Memory B cell (primary cell): ENCODE results near the gene ATF5.
"Not testable (repeated sequence)": the region's sequence is repeated elsewhere in the genome, so short reads cannot be mapped to it uniquely, and the experiment has no call there.

Experiments used
- ATAC-seq: fragments of 150-1000 bp; cut with Tn5 transposase; 2 replicates; pipeline ENCODE4 v1.10.0; 2021; ENCODE audit warnings: low read depth, mild to moderate bottlenecking, moderate library complexity
- DNase-seq, 2 donors: peaks; one replicate each; pipeline ENCODE4 v3.0.0; 2022; ENCODE audit warnings: low spot score in 2 of 2
- H3K27ac Mint-ChIP-seq: one replicate; pipeline ENCODE4 v1.8.0; 2022; ENCODE audit warnings: mild to moderate bottlenecking, moderate library complexity, mixed read lengths
- H3K27me3 Mint-ChIP-seq: one replicate; pipeline ENCODE4 v1.8.0; 2022; ENCODE audit warnings: mixed read lengths
- H3K36me3 Mint-ChIP-seq: one replicate; pipeline ENCODE4 v1.8.0; 2022; ENCODE audit warnings: mild to moderate bottlenecking, mixed read lengths
- H3K4me1 Mint-ChIP-seq: one replicate; pipeline ENCODE4 v1.8.0; 2022; ENCODE audit warnings: mixed read lengths
- H3K4me3 Mint-ChIP-seq: one replicate; pipeline ENCODE4 v1.8.0; 2022; ENCODE audit warnings: mild to moderate bottlenecking, moderate library complexity, mixed read lengths
- H3K9me3 Mint-ChIP-seq: one replicate; pipeline ENCODE4 v1.8.0; 2022; ENCODE audit warnings: mixed read lengths

ATF5 gene

DNA sequence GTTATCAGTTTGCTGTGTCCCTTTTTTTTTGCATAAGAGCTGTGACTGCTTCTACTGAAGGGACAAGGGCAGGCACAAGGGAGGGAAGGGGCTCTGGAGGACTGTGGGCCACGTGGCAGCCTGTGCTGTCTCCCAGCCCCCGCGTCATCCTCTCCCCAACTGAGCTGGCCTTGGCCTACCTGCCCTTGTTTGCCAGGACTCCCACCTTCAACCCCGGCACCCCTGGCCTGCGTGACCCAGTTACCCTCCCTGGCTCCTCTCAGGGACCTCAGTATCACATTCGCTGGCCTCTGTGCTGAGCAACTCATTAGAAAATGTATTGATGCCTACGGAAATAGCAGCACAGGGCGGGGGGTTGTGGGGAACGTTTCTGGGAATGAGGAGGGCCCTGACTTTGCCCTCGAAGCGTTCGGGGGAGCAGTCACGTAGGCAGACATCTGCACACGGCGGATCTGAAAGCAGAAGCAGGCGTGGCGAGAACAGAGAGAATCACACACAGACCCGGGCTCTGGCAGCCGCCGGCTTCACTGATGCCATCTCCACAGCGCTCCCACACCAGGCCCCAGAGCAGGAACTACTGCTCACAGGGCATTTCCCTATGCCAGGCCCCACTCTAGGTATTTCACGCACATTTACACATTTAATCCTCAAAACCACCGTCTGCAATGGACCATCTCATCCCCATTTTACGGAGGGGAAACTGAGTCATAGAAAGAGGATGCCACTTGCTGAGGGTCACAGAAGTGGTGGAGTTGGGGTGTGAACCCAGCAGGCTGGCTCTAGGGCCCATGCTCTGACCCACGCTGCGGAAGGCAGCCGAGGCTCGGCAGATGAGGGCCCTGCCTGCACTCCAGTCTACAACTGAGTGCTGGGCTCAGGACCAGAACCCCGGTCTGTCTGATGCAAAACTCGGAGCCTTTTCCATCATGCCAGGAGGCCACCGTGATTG lies 5.7 kb upstream of the ATF5 start:
- DNase-seq (peak in 1 of 2 donors; percentile 20), ATAC-seq (peak; percentile 75)
- peak overlapping the region; percentile 79 for H3K27ac Mint-ChIP-seq
- H3K36me3 Mint-ChIP-seq, result peaks cover 15% of the 10 kb centered on the region
- peaks cover 34% of the 10 kb centered on the region for H3K4me1 Mint-ChIP-seq
- H3K4me3 Mint-ChIP-seq, result peak overlapping the region; percentile 46
- H3K27me3 Mint-ChIP-seq, result no peaks in the 10 kb centered on the region
- no peaks in the 10 kb centered on the region for H3K9me3 Mint-ChIP-seq

DNA sequence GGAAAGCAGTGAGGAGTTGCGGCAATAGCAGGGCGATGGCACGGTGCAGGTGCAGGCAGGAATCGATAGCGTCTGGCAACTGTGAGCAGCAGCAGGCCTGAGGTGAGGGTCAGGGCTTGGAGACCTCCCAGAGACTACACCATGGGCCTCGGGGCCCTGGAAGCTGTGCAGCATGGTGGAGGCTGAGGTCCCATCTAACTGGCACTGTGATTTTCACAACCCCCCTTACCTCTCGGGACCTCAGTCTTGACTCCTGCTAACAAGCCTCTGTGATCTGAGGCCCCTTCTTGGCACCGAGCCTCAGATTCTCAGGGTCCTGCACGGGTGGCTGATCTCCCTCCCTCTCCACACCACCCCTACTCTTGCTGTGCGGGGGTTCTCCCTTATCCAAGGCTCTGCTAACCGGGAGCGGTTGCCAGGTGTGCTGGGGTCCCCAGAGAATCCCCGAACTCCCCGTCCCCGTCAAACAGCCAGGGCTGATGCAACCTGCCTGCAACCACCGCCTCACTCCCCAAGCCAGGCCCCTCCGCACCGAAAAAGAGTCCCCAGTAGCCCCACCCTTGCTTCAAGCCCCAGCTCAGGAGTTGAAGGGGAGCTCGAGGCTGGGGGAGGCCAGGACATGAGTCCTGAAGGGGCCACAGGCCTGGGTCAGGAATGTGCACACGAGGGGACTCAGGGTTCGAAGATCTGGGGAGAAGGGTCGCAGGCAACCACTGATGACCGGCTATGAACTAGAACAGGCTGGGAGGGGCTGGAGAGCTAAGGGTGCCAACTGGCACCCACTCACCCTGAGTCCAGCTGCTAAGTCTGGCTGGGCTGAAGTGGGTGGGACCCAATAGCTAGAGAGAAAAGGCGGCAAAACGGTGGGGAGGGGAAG lies 4.8 kb upstream of the ATF5 start:
- Mint-ChIP-seq H3K4me3 (peak overlapping the region; percentile 46), H3K27me3 (no peaks in the 10 kb centered on the region), H3K36me3 (peaks cover 16% of the 10 kb centered on the region), H3K27ac (peak overlapping the region; percentile 79), H3K4me1 (peaks cover 36% of the 10 kb centered on the region), H3K9me3 (no peaks in the 10 kb centered on the region)
- no peak for ATAC-seq
- DNase-seq, result no peak

DNA sequence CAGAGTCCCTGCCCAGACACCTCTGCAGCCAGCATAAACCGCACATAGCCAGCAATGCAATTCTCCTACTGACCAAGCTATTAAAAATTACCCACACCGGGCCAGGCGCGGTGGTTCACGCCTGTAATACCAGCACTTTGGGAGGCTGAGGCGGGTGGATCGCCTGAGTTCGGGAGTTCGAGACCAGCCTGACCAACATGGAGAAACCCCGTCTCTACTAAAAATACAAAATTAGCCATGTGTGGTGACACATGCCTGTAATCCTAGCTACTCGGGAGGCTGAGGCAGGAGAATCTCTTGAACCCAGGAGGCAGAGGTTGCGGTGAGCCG lies 4.2 kb upstream of the ATF5 start:
- H3K27me3 Mint-ChIP-seq, H3K9me3 Mint-ChIP-seq, H3K4me3 Mint-ChIP-seq, ATAC-seq, DNase-seq, H3K27ac Mint-ChIP-seq: not testable (repeated sequence)
- Mint-ChIP-seq H3K4me1 (peaks cover 38% of the 10 kb centered on the region), H3K36me3 (peaks cover 14% of the 10 kb centered on the region)

DNA sequence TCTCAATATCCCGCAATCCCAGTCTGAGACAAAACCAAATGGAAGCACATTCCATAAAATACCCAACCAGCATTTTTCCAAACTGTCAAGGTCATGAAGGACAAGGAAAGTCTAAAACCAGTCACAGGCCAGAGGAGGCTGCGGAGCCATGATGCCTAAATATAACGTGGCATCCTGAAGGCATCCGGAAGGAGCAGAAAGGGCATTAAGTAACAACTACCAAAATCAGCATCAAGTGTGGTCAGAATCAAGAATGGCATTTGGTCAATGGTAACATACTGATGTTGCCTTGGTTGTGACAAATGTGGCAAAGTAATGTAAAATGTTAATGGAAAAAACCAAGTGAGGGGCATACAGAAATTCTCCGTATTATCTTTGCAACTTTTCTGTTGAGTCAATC lies 3.5 kb upstream of the ATF5 start:
- peaks cover 17% of the 10 kb centered on the region for H3K36me3 Mint-ChIP-seq
- H3K4me3 Mint-ChIP-seq, result no peak overlapping the region
- H3K4me1 Mint-ChIP-seq, result peaks cover 43% of the 10 kb centered on the region
- H3K27me3 Mint-ChIP-seq, result no peaks in the 10 kb centered on the region
- H3K9me3 Mint-ChIP-seq, result peaks cover 4% of the 10 kb centered on the region
- DNase-seq (no peak), ATAC-seq (no peak)
- H3K27ac Mint-ChIP-seq, result no peak overlapping the region

DNA sequence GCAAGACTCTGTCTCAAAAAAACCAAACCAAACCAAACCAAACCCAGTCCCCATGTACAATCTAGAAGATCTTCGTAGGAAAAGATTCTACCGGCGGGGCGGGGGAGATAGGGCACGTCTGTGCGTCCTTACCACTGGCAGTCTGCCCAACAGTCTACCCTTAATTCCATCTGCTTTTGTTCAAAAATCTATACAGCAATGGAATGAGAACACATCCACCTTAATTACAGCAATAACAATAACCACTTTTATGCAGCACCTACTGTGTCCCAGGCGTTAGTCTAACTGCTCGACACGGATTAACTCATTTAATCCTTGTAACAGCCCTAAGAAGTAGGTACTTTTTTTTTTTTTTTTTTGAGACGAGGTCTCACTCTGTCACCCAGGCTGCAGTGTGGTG lies 2.5 kb upstream of the ATF5 start:
- Mint-ChIP-seq H3K4me3 (no peak overlapping the region), H3K9me3 (peaks cover 6% of the 10 kb centered on the region), H3K36me3 (peaks cover 15% of the 10 kb centered on the region), H3K27me3 (no peaks in the 10 kb centered on the region), H3K4me1 (peaks cover 46% of the 10 kb centered on the region), H3K27ac (no peak overlapping the region)
- DNase-seq (no peak), ATAC-seq (no peak)

DNA sequence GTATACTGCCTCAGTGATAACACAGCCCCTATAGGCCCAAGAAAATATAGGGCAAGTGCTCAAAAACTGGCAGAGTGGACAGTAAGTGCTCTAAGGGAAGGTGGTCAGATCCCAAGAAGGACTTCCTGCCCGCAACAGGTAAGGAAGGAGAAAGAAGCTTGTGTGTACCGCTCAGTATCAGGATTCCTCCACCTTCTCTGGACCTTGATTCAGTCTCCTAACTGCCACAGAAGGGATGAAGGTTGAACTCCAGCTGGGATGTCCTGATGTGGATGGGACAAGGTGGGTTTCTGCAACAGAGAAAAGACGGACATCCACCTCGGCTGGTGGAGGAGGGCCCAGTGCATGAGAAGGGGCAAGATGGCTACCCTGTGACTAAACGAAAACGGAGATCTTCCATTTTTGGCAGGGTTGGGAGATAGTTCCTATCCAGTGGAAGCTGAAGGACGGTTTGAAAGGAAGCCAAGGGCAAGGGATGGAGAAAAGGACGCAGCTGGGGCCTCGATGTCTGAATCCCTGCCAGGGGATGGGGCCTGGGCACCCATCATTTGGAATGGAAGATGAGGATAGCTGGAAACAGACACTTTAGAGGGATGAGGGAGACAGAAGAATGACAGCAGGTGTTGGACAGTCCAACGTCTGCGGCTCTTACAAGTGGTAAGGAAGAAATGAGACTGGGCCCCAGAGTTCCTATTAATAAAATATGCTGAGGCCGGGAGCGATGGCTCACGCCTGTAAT lies 1.3 kb upstream of the ATF5 start:
- H3K36me3 Mint-ChIP-seq, result peaks cover 18% of the 10 kb centered on the region
- ATAC-seq, result no peak
- H3K4me3 Mint-ChIP-seq, result peak overlapping the region; percentile 100
- H3K4me1 Mint-ChIP-seq, result peaks cover 42% of the 10 kb centered on the region
- H3K9me3 Mint-ChIP-seq, result peaks cover 6% of the 10 kb centered on the region
- peak overlapping the region; percentile 99 for H3K27ac Mint-ChIP-seq
- no peaks in the 10 kb centered on the region for H3K27me3 Mint-ChIP-seq
- no peak for DNase-seq

DNA sequence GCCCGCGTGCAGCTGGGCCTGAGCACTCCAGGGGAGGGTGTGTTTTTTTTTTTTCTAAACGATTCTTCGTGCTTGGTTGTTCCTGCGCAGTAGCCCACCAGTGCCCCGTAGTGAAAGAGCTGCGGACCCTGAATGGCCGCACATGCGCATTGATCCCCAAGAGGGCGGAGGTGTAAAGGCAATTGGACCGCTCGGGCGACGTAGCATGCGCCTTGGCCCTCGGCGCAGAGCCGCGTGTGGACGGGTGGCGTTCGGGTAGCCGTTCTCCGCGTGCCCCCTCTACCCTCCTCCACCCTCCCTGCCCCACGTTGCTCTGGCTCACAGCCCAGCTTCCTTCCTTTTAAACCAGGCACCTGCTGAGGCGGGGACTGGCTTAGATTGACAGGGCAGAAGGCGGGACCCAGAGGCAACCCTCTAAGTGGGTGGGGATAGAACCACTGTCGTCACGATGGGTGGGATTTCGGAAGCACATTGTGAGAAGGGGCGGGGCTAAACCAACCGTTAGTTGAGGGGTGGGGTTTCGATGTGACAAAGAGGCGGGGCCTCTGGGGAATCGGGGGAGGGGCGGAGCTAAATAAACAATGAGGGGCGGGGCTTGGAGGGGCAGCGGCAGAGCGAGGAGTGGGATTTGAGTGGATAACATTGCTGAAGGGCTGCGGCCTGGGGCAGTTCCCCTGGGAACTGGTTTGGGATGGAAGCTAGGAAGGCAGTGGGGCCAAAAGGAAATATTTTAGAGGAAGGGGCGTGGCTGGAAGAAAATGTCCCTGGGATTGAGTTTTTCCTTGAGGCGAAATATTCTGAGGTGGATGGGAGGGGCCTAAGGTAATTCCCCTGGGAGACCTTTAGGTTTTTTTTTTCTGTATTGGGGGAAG lies 842 bp downstream of the ATF5 start:
- Mint-ChIP-seq H3K4me1 (peaks cover 37% of the 10 kb centered on the region), H3K27ac (peak overlapping the region; percentile 99), H3K4me3 (peak overlapping the region; percentile 100), H3K27me3 (no peaks in the 10 kb centered on the region), H3K36me3 (peaks cover 18% of the 10 kb centered on the region), H3K9me3 (peaks cover 7% of the 10 kb centered on the region)
- DNase-seq, result peak; percentile 91 to 97
- peak; percentile 88 for ATAC-seq

DNA sequence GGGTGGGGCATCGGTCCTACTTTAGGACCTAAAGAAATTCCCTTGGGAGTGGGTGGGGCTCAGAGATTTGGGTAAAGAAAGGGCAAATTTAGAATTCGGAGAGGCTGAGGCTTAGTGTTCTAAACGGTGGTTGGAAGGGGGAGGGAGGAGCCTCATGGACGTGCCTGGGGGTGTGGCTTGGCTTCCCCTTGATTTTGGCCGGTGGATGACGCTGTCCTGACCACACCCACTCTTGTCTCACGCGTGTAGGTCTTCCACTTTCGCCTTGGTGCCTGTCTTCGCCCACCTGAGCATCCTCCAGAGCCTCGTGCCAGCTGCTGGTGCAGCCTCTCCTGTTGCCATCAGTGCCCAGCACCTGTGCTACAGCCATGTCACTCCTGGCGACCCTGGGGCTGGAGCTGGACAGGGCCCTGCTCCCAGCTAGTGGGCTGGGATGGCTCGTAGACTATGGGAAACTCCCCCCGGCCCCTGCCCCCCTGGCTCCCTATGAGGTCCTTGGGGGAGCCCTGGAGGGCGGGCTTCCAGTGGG lies 1.5 kb downstream of the ATF5 start:
- Mint-ChIP-seq H3K36me3 (peaks cover 15% of the 10 kb centered on the region), H3K4me3 (peak overlapping the region; percentile 100), H3K27ac (peak overlapping the region; percentile 99), H3K4me1 (peaks cover 34% of the 10 kb centered on the region), H3K9me3 (peaks cover 7% of the 10 kb centered on the region), H3K27me3 (no peaks in the 10 kb centered on the region)
- no peak for ATAC-seq
- peak; percentile 32 to 38 for DNase-seq

DNA sequence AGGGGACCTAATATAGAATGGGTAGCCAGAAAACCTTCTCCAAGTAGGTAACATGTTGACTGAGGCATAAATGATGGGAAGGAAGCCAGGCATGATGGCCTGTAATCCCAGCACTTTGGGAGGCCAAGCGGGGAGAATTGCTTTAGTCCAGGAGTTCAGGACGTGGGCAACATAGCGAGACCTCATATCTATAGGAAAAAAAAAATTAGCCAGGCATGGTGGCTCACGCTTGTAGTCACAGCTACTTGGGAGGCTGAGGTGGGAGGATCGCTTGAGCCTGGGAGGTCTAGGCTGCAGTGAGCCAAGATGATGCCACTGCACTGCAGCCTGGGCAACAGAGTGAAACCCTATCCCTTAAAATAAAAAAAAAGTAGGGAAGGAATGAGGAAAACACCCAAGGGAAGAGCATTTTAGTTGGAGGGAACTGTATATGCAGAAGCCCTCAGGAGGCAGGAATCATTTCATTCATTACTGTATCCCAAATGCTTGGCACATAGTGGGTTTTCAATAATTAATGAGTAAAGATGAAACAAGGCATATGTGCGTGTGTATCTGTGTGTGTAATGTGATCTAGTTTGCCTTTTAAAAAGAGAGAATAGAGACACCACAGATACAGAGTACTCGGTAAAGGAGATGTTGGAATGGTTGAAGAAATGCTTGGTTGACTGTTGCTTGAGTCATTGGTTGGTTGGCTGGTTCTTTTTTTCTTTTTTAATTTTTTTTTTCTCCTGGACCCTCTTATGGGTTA lies 2.5 kb downstream of the ATF5 start:
- DNase-seq, result no peak
- Mint-ChIP-seq H3K9me3 (peaks cover 7% of the 10 kb centered on the region), H3K27ac (no peak overlapping the region), H3K36me3 (peaks cover 15% of the 10 kb centered on the region), H3K4me3 (no peak overlapping the region), H3K27me3 (no peaks in the 10 kb centered on the region), H3K4me1 (peaks cover 31% of the 10 kb centered on the region)
- ATAC-seq, result no peak

DNA sequence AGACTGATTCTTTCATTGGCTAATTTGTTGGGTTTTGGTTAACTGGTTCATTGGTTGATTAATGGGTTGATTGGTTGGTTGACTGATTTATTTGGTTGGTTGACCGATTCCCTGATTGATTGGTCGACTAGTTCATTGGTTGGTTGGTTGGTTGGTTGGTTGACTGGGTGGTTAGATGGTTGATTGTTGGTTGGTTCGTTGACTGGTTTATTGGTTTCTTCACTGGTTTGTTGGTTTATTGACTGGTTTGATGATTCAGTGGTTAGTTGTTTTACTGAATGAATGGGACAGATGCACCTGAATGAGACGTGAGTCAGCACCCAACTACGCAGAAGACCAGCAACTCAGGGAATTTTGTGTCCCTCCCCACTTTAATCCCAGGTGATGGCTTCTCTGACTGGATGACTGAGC lies 3.0 kb downstream of the ATF5 start:
- Mint-ChIP-seq H3K36me3 (peaks cover 15% of the 10 kb centered on the region), H3K4me1 (peaks cover 30% of the 10 kb centered on the region), H3K27me3 (no peaks in the 10 kb centered on the region), H3K27ac (no peak overlapping the region), H3K4me3 (no peak overlapping the region), H3K9me3 (peaks cover 7% of the 10 kb centered on the region)
- ATAC-seq (no peak), DNase-seq (no peak)

DNA sequence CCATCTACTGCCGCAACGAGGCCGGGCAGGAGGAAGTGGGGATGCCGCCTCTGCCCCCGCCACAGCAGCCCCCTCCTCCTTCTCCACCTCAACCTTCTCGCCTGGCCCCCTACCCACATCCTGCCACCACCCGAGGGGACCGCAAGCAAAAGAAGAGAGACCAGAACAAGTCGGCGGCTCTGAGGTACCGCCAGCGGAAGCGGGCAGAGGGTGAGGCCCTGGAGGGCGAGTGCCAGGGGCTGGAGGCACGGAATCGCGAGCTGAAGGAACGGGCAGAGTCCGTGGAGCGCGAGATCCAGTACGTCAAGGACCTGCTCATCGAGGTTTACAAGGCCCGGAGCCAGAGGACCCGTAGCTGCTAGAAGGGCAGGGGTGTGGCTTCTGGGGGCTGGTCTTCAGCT lies 3.7 kb downstream of the ATF5 start:
- Mint-ChIP-seq H3K36me3 (peaks cover 15% of the 10 kb centered on the region), H3K4me1 (peaks cover 24% of the 10 kb centered on the region), H3K27me3 (no peaks in the 10 kb centered on the region), H3K9me3 (peaks cover 7% of the 10 kb centered on the region), H3K4me3 (no peak overlapping the region), H3K27ac (no peak overlapping the region)
- ATAC-seq (no peak), DNase-seq (no peak)

DNA sequence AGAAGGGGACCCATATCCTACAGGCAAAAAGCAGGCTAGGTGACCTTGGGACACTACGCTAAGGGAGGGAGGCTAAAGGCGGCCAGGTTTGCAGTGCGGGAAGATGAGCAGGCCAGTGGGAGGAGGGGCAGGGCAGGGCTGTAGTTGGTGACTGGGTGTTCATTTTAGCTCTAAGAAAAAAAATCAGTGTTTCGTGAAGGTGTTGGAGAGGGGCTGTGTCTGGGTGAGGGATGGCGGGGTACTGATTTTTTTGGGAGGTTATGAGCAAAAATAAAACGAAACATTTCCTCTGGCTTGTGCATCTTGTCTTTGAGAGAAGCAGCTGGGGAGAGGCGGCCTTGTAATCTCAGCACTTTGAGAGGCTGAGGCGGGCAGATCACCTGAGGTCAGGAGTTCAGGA lies 4.6 kb downstream of the ATF5 start:
- Mint-ChIP-seq H3K27me3 (no peaks in the 10 kb centered on the region), H3K4me1 (peaks cover 19% of the 10 kb centered on the region), H3K4me3 (no peak overlapping the region), H3K9me3 (peaks cover 7% of the 10 kb centered on the region), H3K27ac (no peak overlapping the region), H3K36me3 (peaks cover 15% of the 10 kb centered on the region)
- DNase-seq (no peak), ATAC-seq (no peak)
